IPS-NIHi11 (cell line): Measurements from ENCODE around the gene RHBDD3.

Experiments used
- DNase-seq: peaks from one replicate; pipeline ENCODE4 v3.0.0; 2012; ENCODE audit warnings: mixed read lengths, low spot score

The RHBDD3 gene

DNA sequence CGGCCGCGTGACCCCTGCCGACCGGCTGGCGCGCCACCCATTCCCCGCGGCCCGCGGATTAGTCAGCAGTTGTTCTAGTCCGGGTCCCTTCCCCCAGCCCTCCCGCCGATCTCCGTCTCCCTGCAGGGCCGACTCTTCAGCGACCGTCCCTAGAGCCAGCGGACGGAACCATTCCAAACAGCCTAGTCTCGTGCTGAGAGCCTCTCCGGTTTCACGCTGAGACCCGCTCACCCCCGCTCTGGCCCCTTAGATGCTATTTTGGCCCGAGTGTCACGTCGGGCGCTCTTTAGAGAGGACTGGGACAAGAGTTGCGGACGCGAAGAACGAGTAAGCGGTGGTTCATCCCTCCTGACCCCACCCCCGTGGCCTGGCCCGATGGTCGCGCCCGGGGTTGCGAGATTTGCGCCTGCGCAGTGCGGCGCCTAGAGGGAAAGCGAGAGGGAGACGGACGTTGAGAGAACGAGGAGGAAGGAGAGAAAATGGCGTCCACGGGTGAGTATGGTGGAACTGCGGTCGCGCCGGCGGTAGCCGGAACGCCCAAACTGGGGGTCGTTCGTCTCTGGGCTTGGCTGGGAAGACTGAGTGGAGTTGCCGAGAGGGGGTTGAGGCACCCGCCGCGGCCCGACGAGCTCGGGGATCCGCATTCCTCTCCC lies at the start of gene RHBDD3, which contains the start of gene EWSR1:
RHBDD3 (minus strand) TSS at position 124 of the 653 bp plus-strand sequence. CDS start 2,355 bp downstream, outside the sequence.
EWSR1 (plus strand) TSS at position 411 of the 653 bp plus-strand sequence; CDS start at position 480, 69 bp downstream.
- peak; percentile 96 for DNase-seq

GRCh38 chr22:29316141-29316828 lies 48.5 kb upstream of the RHBDD3 start:
- no peak for DNase-seq

GRCh38 chr22:29315286-29316140 lies 47.7 kb upstream of the RHBDD3 start, which contains the start of gene RASL10A:
RASL10A (minus strand) TSS chr22:29315697; CDS start chr22:29315246, 451 bp downstream.
- DNase-seq = peak; percentile 77

- DNase-seq = peak; percentile 57
Observed at GRCh38 chr22:29314537-29315285, 46.9 kb upstream of the RHBDD3 start.

DNA sequence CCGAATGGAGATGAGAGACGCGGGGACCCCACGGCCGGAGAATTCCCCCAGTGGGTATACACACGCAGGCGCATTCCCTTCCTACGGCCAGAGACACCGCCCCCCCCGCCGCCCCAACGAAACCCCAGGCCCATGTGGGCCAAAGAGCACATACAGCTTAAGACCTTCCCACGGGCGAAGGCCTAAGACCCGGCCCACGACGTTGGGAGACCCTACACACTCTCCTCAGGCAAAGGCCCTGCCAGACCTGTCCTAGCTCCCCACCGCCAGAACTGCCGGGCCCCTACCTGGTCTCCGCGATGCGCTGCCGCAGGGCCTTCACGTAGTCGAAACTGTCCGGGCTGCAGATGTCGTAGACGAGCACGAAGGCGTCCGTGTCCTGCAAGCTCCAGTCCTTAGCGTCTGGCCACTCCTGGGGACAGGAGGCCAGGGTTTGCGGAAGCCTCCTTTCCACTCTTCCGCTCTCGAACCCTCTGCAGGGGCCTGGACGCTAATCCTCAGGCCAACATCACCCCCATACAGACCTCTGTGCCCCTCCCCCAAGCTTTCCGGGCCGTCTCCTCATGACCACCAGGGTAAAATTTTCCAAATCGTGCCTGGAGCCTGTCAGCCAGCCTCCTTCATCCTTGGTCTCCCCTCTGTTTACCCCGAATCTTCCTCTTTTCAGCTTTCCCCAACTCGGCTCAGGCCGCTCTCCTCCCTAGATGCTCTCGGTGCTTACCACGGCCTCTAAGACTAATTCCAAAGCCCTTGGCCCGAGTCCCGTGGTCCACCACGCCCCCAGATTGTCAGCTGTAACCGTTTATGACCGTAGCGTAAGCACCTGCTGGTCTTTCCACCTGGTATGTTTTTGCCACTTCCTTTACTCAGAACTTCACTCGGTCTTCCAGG lies 46.0 kb upstream of the RHBDD3 start:
- peak; percentile 17 for DNase-seq

DNA sequence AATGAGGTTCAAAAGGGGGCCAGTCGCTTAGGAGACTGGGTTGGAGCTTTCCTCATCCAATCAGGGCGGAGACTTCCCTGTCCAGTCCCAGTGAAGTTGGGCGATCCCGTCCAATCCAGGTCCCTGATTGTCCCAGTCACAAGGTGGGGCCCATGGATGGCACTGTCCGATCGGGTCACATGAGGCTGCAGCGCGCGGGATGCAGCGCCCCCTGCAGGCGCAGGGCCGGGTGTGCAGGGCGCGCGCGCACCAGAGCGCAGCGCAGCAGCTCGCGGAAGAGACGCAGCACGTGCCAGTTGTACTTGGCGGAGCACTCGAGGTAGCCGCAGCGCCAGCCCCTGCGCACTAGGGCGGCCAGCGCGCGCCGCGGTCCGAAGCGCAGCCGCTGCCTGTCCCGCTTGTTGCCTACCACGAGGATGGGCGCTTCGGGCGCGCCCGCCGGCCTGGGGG lies 45.4 kb upstream of the RHBDD3 start:
- DNase-seq = peak; percentile 91

- no peak for DNase-seq
Observed at GRCh38 chr22:29312218-29313125, 44.7 kb upstream of the RHBDD3 start.

DNA sequence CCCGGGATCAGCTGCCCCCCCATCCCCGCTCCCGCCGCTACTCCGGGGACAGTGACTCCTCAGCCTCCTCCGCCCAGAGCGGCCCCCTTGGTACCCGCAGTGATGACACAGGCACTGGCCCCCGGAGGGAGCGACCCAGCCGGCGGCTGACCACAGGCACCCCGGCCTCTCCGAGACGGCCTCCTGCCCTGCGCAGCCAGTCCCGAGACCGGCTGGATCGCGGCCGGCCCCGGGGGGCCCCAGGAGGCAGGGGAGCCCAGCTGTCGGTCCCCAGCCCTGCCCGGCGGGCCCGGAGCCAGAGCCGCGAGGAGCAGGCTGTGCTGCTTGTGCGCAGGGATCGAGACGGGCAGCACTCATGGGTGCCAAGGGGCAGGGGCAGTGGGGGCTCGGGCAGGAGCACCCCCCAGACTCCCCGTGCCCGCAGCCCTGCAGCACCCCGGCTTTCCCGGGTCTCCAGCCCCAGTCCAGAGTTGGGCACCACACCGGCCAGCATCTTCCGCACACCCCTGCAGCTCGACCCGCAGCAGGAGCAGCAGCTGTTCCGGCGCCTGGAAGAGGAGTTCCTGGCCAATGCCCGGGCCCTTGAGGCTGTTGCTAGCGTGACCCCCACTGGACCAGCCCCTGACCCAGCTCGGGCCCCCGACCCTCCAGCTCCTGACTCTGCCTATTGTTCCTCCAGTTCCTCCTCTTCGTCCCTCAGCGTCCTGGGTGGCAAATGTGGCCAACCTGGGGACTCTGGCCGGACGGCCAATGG lies 43.9 kb upstream of the RHBDD3 start:
- no peak for DNase-seq

DNA sequence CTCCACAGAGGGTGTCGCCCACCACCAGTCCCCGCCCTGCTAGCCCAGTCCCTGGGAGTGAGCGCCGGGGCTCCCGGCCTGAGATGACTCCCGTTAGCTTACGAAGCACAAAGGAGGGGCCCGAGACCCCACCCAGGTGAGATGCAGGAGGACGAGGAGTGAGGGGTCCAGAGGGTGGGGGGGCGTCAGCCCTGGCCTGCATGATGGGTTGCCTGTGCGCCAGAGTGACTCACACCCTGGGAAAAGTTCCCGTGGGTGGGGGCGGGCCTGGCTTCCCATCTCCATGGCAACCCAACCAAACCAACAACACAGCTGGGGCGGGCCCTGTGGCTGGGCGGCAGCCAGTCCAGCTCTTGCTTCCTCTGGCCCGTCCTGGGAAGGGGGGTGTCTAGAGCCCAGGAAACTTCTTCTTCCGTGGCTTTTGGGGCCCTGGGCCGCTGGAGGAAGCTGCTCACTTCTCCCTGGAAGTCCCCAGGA lies 43.1 kb upstream of the RHBDD3 start:
- peak; percentile 79 for DNase-seq

DNA sequence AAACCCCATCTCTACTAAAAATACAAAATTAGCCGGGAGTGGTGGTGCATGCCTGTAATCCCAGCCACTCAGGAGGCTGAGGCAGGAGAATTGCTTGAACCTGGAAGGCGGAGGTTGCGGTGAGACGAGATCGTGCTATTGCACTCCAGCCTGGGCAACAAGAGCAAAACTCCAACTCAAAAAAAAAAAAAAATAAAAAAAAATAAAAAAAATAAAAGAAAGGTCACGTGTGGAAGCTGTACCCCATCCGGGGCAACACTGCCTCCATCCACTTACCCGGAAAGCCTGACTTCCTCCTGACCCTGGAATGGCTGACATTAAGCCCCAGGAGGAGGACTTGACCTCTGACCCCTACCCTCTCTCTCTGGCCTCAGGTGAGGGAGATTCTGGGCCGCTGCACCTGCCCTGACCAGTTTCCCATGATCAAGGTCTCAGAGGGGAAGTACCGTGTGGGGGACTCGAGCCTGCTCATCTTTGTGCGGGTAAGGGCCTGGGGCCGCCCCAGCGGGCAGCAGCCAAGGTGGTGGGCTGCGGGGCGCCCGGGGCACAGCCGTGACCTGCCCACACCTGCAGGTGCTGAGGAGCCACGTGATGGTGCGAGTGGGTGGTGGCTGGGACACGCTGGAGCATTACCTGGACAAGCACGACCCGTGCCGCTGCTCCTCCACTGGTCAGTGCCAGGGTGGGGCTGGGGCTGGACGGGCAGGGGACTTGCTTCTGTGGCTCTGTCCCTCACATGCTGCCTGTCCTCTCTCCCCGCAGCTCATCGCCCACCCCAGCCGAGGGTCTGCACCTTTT lies 42.5 kb upstream of the RHBDD3 start:
- no peak for DNase-seq

GRCh38 chr22:29309332-29310064 lies 41.7 kb upstream of the RHBDD3 start:
- DNase-seq = no peak

DNA sequence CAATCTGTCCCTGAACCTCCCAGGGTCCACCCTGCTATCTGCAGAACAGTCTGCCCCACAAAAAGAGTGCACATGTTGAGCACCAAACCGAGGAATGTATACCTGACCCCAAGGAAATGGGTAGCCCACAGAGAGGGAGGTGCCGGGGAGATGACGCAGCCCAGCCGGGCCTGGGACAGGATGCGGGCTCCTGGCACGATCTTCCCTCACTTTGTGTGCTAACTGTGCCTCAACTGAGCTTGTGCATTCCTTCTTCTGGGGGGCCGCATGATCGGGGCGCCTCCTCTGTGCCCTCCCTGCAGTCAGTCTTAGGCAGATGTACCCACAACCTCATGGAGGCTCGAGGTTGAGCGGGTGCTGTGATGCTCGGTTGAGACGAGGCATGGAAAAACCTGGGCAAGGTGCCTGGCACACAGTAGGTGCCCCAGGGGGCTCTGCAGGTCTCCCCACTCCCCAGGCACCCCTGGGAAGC lies 41.0 kb upstream of the RHBDD3 start:
- no peak for DNase-seq

DNA sequence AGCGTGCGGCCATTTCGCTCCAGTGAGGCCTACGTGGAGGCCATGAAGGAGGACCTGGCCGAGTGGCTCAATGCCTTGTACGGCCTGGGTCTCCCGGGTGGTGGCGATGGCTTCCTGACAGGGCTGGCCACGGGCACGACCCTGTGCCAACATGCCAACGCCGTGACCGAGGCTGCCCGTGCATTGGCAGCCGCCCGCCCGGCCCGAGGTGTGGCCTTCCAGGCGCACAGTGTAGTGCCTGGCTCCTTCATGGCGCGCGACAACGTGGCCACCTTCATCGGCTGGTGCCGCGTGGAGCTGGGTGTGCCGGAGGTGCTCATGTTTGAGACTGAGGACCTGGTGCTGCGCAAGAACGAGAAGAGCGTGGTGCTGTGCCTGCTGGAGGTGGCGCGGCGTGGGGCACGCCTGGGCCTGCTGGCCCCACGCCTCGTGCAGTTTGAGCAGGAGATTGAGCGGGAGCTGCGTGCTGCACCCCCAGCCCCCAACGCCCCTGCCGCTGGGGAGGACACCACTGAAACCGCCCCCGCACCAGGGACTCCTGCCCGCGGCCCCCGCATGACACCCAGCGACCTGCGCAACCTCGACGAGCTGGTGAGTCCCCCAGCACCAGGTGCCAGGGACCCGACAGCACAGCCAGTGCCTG lies 40.5 kb upstream of the RHBDD3 start:
- DNase-seq = no peak

GRCh38 chr22:29307596-29308147 lies 39.9 kb upstream of the RHBDD3 start:
- no peak for DNase-seq

DNA sequence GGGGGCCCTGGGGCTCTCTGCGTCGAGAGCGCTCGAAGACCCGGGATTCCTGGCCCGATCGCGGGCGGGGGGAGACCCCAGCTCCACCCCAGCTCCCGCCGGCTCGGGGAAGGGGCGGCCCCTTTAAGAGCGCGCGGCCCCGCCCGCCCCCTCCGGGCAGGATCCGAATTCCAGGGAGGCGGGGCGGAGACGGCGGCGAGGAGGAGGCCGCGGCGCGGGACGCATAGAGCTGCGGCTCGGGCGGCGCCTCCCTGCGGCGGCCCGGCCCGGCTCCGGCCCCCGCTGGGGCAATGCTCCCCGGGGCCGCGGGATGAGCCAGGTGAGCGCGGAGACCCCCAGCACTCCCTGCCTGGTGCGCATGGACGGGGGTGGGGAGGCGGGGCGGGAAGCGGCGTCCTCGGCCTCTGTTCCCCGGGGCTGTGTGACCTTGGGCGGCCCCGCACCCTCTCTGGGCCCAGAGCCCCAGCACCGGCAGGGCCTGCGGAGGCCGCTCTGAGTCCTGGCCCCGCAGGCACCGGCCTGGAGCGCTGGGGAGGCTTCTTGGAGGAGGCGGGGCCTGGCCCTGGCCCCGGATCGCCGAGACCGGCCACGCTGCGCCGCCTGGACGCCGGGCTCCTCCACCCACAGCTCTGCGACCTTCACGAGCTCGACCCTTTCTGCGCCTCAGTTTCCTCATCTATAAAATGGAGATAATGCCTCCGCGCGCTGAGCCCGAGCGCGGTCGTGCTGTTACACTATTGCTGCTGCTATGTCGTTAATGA lies 39.2 kb upstream of the RHBDD3 start:
- peak; percentile 89 for DNase-seq
